GM23338 (cell line): Measurements from ENCODE around the gene SMARCC1. TPM values are rescaled to one million over a fixed set of nuclear protein-coding genes. Genes with fewer than 3 reads are reported as not detected.

Experiments used
- ATAC-seq: fragments of 200-7000 bp; cut with Tn5 transposase; 3 replicates; pipeline ENCODE4 v1.9.1; 2020
- DNase-seq: peaks from one replicate; pipeline ENCODE4 v3.0.0-alpha.2; 2015; ENCODE audit warnings: low spot score
- H2AFZ ChIP-seq: fragments of 200-600 bp; sonication (generic); 2 replicates; pipeline ENCODE4 v1.8.0; 2016; ENCODE audit warnings: antibody characterized with exemption, mild to moderate bottlenecking, moderate library complexity
- H3F3A ChIP-seq: fragments of 200-600 bp; sonication (generic); replicated peaks from 2 replicates; pipeline ENCODE4 v1.8.0; 2017; ENCODE audit warnings: antibody characterized with exemption, mixed run types, low read depth
- H3K27ac ChIP-seq: fragments of 200-600 bp; sonication (generic); 2 replicates; pipeline ENCODE4 v1.6.1; 2016; ENCODE audit warnings: low read depth
- H3K27me3 ChIP-seq: fragments of 200-600 bp; sonication (generic); 2 replicates; pipeline ENCODE4 v1.8.0; 2016; ENCODE audit warnings: mild to moderate bottlenecking, mixed run types, moderate library complexity; ENCODE audit not compliant: insufficient read depth
- H3K36me3 ChIP-seq: fragments of 200-600 bp; sonication (generic); 2 replicates; pipeline ENCODE4 v1.8.0; 2016; ENCODE audit warnings: mild to moderate bottlenecking; ENCODE audit not compliant: insufficient read depth
- H3K4me1 ChIP-seq: fragments of 200-600 bp; sonication (generic); 2 replicates; pipeline ENCODE4 v1.8.0; 2016; ENCODE audit warnings: mild to moderate bottlenecking, moderate library complexity; ENCODE audit not compliant: insufficient read depth
- H3K4me2 ChIP-seq: fragments of 200-600 bp; sonication (generic); 2 replicates; pipeline ENCODE4 v1.7.1; 2017; ENCODE audit warnings: mixed run types
- H3K4me3 ChIP-seq: fragments of 200-600 bp; sonication (generic); 2 replicates; pipeline ENCODE4 v1.6.1; 2016; ENCODE audit warnings: mixed run types
- H3K79me2 ChIP-seq: fragments of 200-600 bp; sonication (generic); replicated peaks from 2 replicates; pipeline ENCODE4 v1.8.0; 2017; ENCODE audit warnings: mild to moderate bottlenecking; ENCODE audit not compliant: insufficient read depth
- H3K9me2 ChIP-seq: fragments of 200-600 bp; sonication (generic); 2 replicates; pipeline ENCODE4 v1.8.0; 2017; ENCODE audit not compliant: insufficient read depth
- H4K20me1 ChIP-seq: fragments of 200-600 bp; sonication (generic); replicated peaks from 2 replicates; pipeline ENCODE4 v1.8.0; 2017; ENCODE audit warnings: mild to moderate bottlenecking; ENCODE audit not compliant: insufficient read depth
- H3K27ac Mint-ChIP-seq: 2 replicates; pipeline ENCODE4 v1.8.0; 2020; ENCODE audit warnings: inconsistent platforms, mild to moderate bottlenecking, moderate library complexity, mixed read lengths
- H3K27me3 Mint-ChIP-seq: 3 replicates; pipeline ENCODE4 v1.8.0; 2022; ENCODE audit warnings: low read depth, mild to moderate bottlenecking, moderate library complexity, mixed read lengths, inconsistent platforms; ENCODE audit not compliant: insufficient read depth, poor library complexity
- H3K36me3 Mint-ChIP-seq: 3 replicates; pipeline ENCODE4 v1.8.0; 2021; ENCODE audit warnings: low read depth, mild to moderate bottlenecking, inconsistent platforms, moderate library complexity, mixed read lengths
- H3K4me1 Mint-ChIP-seq: 3 replicates; pipeline ENCODE4 v1.8.0; 2020; ENCODE audit warnings: mild to moderate bottlenecking, inconsistent platforms, mixed read lengths
- H3K4me3 Mint-ChIP-seq: 3 replicates; pipeline ENCODE4 v1.8.0; 2021; ENCODE audit warnings: moderate library complexity, mild to moderate bottlenecking, inconsistent platforms, mixed read lengths
- H3K9me3 Mint-ChIP-seq: 3 replicates; pipeline ENCODE4 v1.8.0; 2020; ENCODE audit warnings: moderate library complexity, mild to moderate bottlenecking, inconsistent platforms, mixed read lengths
- CREB1 ChIP-seq: fragments of 250-450 bp; sonication (Bioruptor Pico); IDR thresholded peaks from 2 replicates; pipeline ENCODE4 v1.5.0; 2020; ENCODE audit warnings: low read depth, mild to moderate bottlenecking, moderate library complexity
- CTCF ChIP-seq, 2 experiments: fragments of 200-600 bp in 1 of 2; sonication (generic) in 1 of 2; conservative IDR thresholded peaks; 2 replicates each; pipeline versions ENCODE4 v1.5.1 to v1.6.1; 2016 to 2017; ENCODE audit warnings: antibody characterized with exemption in 2 of 2, low read depth in 2 of 2, mild to moderate bottlenecking in 2 of 2, moderate library complexity in 1 of 2
- ETS1 ChIP-seq: IDR thresholded peaks from 2 replicates; pipeline ENCODE4 v1.6.1; 2016; ENCODE audit warnings: antibody characterized with exemption
- EZH2phosphoT487 ChIP-seq: fragments of 200-600 bp; sonication (generic); IDR thresholded peaks from one replicate; pipeline ENCODE4 v1.8.1; 2018; ENCODE audit warnings: antibody characterized with exemption; ENCODE audit not compliant: unreplicated experiment
- JUNB ChIP-seq: IDR thresholded peaks from one replicate; pipeline ENCODE4 v1.6.1; 2016; ENCODE audit warnings: antibody characterized with exemption; ENCODE audit not compliant: unreplicated experiment
- NANOG ChIP-seq: IDR thresholded peaks from 2 replicates; pipeline ENCODE4 v1.6.1; 2016; ENCODE audit warnings: antibody characterized with exemption, borderline replicate concordance
- POLR2AphosphoS5 ChIP-seq: IDR thresholded peaks from 2 replicates; pipeline ENCODE4 v1.6.1; 2016; ENCODE audit warnings: antibody characterized with exemption, low read depth
- REST ChIP-seq: IDR thresholded peaks from one replicate; pipeline ENCODE4 v1.6.1; 2018; ENCODE audit warnings: antibody characterized with exemption; ENCODE audit not compliant: unreplicated experiment
- STAT1 ChIP-seq: IDR thresholded peaks from one replicate; pipeline ENCODE4 v1.6.1; 2016; ENCODE audit warnings: antibody characterized with exemption; ENCODE audit not compliant: unreplicated experiment
- ZNF114 ChIP-seq: fragments of 250-450 bp; sonication (Bioruptor Pico); IDR thresholded peaks from 2 replicates; pipeline ENCODE4 v1.5.0; 2020; ENCODE audit warnings: mild to moderate bottlenecking, moderate library complexity
- ZNF462 ChIP-seq: fragments of 250-450 bp; sonication (Bioruptor Pico); IDR thresholded peaks from 2 replicates; pipeline ENCODE4 v1.5.0; 2020; ENCODE audit warnings: mild to moderate bottlenecking, moderate library complexity
- polyA plus RNA-seq: library from polyadenylated mRNA; unstranded; fragments of >200 nt; fragmentation: Nextera tagmentation; extraction: Ambion mirVana; gene quantifications from 2 replicates; pipeline ENCODE4 v1.2.1, GENCODE V29; 2016
- total RNA-seq: library from RNA; depleted of rRNA; stranded (reverse); fragments of >200 nt; shearing (Covaris generic); gene quantifications from 2 replicates; pipeline ENCODE4 v1.2.3, GENCODE V29; 2014

SMARCC1 gene
- total and polyA plus RNA-seq, 2 experiments from 2014 or later, result 105 to 171 TPM

- Histone ChIP-seq H3K36me3 (peaks cover 73% of the 10 kb centered on the region), H2AFZ (no peak overlapping the region), H3F3A (peaks cover 30% of the 10 kb centered on the region), H3K9me2 (no peaks in the 10 kb centered on the region), H3K4me1 (no peaks in the 10 kb centered on the region), H4K20me1 (peaks cover 41% of the 10 kb centered on the region), H3K27ac (peak overlapping the region; percentile 46; the same call in 1 of the 2 replicates), H3K4me2 (no peak overlapping the region), H3K4me3 (no peak overlapping the region), H3K79me2 (peaks cover 77% of the 10 kb centered on the region), H3K27me3 (no peaks in the 10 kb centered on the region)
- H3K9me3 Mint-ChIP-seq, result no peaks in the 10 kb centered on the region
- DNase-seq (no peak), ATAC-seq (no peak)
- TF ChIP-seq ETS1 (no peak), CTCF (conservative IDR thresholded peaks at IDR 0.05; ENCODE audit: low read depth in 2 of 2) (no peak), CREB1 (no peak), REST (no peak), ZNF462 (no peak), POLR2AphosphoS5 (no peak), STAT1 (no peak), NANOG (no peak), EZH2phosphoT487 (no peak), JUNB (no peak), ZNF114 (CRISPR knock-in tag) (no peak)
- H3K36me3 Mint-ChIP-seq, result peaks cover 81% of the 10 kb centered on the region
- no peak overlapping the region for H3K27ac Mint-ChIP-seq
- H3K4me3 Mint-ChIP-seq, result no peak overlapping the region
- H3K27me3 Mint-ChIP-seq, result peaks cover 2% of the 10 kb centered on the region
- H3K4me1 Mint-ChIP-seq, result no peaks in the 10 kb centered on the region
Measured at GRCh38 chr3:47712398-47712797, 69.3 kb downstream of the SMARCC1 start.
